ENCODE results near the gene PCARE. TPM values are rescaled to one million over a fixed set of nuclear protein-coding genes. Genes with fewer than 3 reads are reported as not detected.

Gene PCARE
- total and polyA plus RNA-seq, 2 donors (not counting 1 experiment from before 2014, with no cell fraction given) = not detected

GRCh38 chr2:29117636-29118303 is 43.4 kb upstream of the PCARE start:
- CTCF ChIA-PET = interaction anchor here (1.4 kb wide), 1 partner anchor 159 kb away, joined by 3 read pairs; no protein-coding TSS in a partner anchor
- POLR2A ChIA-PET = interaction anchor here (1.3 kb wide), 1 partner anchor 247 kb away, joined by 3 read pairs; the partner anchor contains the start of gene TRMT61B
- H3K27me3 ChIP-seq (replicated peaks in 1 of 4; ENCODE audit: control extremely low read depth in 1 of 4, control insufficient read depth in 3 of 4, insufficient read depth in 4 of 4, low read length in 3 of 4) = peaks cover 0 to 2% (median 0%) of the 10 kb centered on the region in 4 experiments
- no peak for ATAC-seq (ENCODE audit: low read depth)
- no peaks in the 10 kb centered on the region for H4K20me1 ChIP-seq (ENCODE audit: control insufficient read depth, insufficient read depth, low read length, poor library complexity, severe bottlenecking)
- H3K4me2 ChIP-seq (replicated peaks; ENCODE audit: low read depth, low read length, poor library complexity, severe bottlenecking) = no peak overlapping the region
- peaks cover 25% of the 10 kb centered on the region for H3K4me1 Mint-ChIP-seq
- H3K27ac ChIP-seq (ENCODE audit: low read length in 2 of 2) = no peak overlapping the region
- H3K9me3 ChIP-seq (ENCODE audit: control extremely low read depth in 1 of 3, control insufficient read depth in 2 of 3, insufficient read depth in 1 of 3, low read length in 2 of 3) = no peaks in the 10 kb centered on the region
- H3K27me3 Mint-ChIP-seq = peaks cover 6% of the 10 kb centered on the region
- H3K36me3 ChIP-seq (replicated peaks in 1 of 2; ENCODE audit: control extremely low read depth in 1 of 2, control insufficient read depth in 1 of 2, extremely low read depth in 1 of 2, insufficient read depth in 2 of 2, low read length in 1 of 2) = no peaks in the 10 kb centered on the region
- H3K9ac ChIP-seq (ENCODE audit: low read length) = no peak overlapping the region
- no peaks in the 10 kb centered on the region for H3K9me3 Mint-ChIP-seq (ENCODE audit: insufficient read depth)
- H3K4me3 Mint-ChIP-seq = no peak overlapping the region
- H2AFZ ChIP-seq (ENCODE audit: insufficient read depth, low read depth, low read length, poor library complexity, severe bottlenecking) = no peak overlapping the region
- TF ChIP-seq, protein P1, sequence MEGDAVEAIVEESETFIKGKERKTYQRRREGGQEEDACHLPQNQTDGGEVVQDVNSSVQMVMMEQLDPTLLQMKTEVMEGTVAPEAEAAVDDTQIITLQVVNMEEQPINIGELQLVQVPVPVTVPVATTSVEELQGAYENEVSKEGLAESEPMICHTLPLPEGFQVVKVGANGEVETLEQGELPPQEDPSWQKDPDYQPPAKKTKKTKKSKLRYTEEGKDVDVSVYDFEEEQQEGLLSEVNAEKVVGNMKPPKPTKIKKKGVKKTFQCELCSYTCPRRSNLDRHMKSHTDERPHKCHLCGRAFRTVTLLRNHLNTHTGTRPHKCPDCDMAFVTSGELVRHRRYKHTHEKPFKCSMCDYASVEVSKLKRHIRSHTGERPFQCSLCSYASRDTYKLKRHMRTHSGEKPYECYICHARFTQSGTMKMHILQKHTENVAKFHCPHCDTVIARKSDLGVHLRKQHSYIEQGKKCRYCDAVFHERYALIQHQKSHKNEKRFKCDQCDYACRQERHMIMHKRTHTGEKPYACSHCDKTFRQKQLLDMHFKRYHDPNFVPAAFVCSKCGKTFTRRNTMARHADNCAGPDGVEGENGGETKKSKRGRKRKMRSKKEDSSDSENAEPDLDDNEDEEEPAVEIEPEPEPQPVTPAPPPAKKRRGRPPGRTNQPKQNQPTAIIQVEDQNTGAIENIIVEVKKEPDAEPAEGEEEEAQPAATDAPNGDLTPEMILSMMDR (IDR thresholded peaks at IDR 0.05) = no peak
- no peak for TF ChIP-seq EZH2 (IDR thresholded peaks at IDR 0.05; ENCODE audit: borderline replicate concordance, insufficient read depth, low read depth, low read length, poor library complexity, severe bottlenecking)
- intact Hi-C loops (cut with micrococcal nuclease) = loop anchor here (5.0 kb wide), 1 partner anchor 105 kb away; no protein-coding TSS in a partner anchor
- peaks cover 4% of the 10 kb centered on the region for H3K79me2 ChIP-seq (ENCODE audit: control insufficient read depth, insufficient read depth, low read length)
- no peak overlapping the region for H3K4me3 ChIP-seq (ENCODE audit: control extremely low read depth in 1 of 5, extremely low read depth in 1 of 5, insufficient read depth in 1 of 5, low read depth in 2 of 5, low read length in 4 of 5)
- H3K27ac Mint-ChIP-seq = no peak overlapping the region
- DNase-seq = no peak
- WGBS (ENCODE audit: insufficient coverage) = no CpG with 5 or more reads among the region's 2 CpGs
- H3K4me1 ChIP-seq (ENCODE audit: control insufficient read depth in 2 of 2, insufficient read depth in 2 of 2, low read length in 2 of 2) = peaks cover 13 to 16% of the 10 kb centered on the region in 2 donors

Data from B cell (primary cell).